GM04503 (cell line): ENCODE measurements around the gene ARSI.

Experiments used
- DNase-seq: peaks from one replicate; pipeline ENCODE4 v3.0.0-alpha.2; 2012; ENCODE audit warnings: low read depth

The ARSI gene

DNA sequence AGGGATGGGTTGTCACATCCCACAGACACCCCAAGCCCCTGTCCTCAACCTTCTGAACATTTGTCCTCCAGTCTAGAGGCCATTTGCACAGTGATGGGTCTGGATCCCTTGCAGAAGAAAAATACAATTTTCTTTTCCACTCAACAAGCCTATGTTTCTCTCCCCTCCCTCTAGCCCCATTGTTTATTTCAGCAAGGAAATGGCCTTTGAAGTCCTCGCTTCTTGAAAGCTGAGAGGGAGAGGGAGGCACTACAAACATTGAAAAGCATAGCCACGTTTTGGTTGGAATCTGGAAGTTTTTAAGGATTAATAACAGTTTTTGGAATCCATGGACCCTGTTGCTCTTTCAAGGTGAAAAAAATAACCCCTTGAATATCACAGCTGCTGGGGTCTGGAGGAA, 24.0 kb upstream of the ARSI start:
- DNase-seq, result no peak

DNA sequence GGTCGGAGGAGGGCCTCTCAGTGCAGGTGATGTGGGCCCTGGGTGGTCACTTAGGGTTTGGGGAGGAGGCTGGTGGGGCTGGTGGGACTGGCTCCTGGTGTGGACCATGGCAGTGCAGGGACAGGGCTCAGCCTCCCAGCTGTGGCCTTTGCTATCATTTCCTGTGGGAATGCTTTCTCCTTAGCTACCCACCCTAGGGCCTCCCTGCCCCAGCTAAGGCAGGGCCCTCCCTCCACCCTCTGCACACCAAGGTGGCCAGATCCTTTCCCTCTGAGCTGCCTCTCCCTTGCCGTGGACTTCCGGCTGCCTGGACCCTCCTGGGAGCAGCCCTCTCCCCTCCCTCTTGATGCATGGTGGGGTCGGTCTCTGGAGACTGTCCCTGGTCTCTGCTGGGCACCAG, 22.7 kb upstream of the ARSI start:
- no peak for DNase-seq

DNA sequence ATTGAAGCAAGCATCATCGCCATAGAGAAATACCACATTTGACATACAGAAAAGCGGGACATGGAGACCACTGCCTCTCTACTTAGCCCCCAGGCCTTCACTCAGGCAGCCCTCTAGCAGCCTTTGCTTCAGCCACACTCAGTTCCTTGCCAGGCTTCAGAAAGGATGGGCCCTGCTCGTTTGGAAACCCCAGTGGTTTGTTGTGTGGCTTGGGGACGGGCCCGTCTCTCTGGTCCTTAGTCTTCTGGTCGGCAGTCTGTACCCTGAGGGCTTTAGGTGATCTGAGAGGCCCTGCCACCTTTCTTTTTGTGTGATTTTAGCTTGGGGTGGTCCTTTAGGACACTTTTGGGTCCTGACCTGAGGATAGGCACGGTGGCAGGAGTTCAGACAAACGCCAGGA, 21.1 kb upstream of the ARSI start:
- DNase-seq, result no peak

DNA sequence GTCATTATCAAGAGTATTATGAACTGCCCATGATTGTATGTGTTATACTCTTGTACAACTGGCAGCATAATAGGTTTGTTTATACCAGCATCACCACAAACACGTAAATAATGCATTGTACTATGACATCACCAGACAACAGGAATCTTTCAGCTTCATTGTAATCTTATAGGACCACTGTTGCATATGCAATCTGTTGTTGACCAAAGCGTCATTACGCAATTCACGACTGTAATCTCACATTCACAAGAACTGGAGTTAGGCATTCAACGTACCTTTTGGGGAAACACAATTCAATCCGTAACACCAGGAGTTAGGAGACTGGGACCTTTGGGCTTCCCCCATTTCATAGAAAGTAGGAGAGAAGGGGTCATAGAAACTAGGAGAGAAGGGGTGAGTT, 20.4 kb upstream of the ARSI start:
- no peak for DNase-seq

DNA sequence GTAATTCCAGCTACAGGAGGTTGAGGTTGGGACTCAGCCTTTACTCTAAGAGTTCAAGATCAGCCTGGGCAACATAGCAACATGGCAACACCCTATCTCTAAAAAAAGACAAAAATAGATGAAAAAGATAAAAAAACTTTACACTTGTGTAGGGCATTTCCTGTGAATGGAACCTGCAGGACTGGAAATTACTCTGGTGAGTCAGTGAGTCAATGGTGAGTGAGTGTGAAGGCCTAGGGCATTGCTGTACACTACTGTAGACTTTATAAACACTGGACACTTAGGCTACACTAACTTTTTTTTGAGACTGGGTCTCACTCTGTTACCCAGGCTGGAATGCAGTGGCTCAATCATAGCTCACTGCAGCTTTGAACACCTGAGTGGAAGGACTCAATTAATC, 19.5 kb upstream of the ARSI start:
- DNase-seq, result no peak

DNA sequence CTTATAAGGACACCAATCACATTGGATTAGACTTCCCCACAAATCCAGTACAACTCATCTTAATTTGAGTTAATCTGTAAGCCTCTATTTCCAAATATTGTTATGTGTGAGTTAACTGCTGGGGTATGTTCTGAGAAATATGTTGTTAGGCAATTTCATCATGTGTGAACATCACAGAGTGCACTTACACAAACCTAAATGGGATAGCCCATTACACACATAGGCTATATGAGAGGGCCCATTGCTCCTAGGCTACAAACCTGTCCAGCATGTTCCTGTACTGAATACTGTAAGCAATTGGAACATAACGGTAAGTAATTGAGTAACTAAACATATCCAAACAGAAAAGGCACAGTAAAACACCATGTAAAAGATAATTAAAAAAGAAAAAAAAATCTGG, 19.1 kb upstream of the ARSI start:
- no peak for DNase-seq

DNA sequence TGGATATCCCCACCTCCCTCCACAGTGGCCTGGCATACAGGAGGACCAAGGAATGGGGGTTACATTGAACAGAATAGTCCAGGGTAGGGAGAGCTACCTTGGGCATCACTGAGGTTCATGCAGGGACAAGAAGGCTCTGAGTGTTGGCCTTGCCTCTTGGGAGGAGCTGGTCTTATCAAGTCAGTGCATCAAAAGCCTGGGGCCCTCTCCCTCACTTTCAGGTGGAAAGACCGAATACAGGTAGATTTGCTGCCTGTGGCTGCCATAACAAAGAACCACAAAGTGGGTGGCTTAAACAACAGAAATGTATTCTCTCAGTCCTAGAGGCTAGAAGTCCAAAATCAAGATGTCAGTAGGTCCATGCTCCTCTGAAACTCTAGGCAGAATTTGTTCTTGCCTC, 18.5 kb upstream of the ARSI start:
- no peak for DNase-seq

DNA sequence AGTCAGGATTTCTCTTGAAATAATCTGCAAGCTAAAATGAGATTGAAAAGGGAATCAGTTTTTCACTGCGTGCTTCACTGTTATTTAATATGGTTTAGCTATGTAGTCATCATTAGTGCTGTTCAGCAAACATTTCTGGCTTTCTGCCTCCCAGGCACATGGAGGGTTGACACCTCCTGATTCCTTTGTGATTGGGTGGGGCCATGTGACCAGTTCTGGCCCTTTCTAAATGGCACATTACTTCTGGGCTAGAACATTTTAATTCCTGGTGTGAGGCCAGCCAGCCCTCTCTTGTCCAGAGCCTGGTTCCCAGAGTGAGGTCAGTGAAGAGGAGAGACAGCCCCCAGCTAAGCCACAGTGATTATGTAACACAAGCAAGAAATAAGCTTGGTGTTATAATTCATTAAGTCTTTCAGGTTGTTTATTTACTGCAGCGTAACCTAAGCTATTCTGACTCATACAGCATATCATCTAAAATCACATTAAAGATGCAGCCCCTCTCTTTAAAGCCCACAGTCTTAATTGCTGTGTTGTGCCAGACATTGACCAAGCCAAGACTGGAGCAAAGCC, 17.4 kb upstream of the ARSI start:
- peak; percentile 95 for DNase-seq

DNA sequence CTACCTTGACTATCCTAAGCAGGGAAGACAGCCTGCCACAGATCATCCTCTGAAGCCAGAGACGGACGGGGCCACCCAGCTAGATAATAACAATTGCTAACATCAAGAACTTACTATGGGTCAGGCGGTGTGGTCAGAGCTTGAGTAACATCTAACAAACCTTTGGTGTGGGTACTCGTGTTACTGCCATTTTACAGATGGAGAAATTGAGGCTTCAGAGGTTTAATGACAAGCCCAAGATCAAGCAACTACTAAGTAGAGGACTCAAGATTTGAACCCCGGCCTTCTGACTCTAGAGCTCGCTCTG, 16.7 kb upstream of the ARSI start:
- DNase-seq, result no peak

DNA sequence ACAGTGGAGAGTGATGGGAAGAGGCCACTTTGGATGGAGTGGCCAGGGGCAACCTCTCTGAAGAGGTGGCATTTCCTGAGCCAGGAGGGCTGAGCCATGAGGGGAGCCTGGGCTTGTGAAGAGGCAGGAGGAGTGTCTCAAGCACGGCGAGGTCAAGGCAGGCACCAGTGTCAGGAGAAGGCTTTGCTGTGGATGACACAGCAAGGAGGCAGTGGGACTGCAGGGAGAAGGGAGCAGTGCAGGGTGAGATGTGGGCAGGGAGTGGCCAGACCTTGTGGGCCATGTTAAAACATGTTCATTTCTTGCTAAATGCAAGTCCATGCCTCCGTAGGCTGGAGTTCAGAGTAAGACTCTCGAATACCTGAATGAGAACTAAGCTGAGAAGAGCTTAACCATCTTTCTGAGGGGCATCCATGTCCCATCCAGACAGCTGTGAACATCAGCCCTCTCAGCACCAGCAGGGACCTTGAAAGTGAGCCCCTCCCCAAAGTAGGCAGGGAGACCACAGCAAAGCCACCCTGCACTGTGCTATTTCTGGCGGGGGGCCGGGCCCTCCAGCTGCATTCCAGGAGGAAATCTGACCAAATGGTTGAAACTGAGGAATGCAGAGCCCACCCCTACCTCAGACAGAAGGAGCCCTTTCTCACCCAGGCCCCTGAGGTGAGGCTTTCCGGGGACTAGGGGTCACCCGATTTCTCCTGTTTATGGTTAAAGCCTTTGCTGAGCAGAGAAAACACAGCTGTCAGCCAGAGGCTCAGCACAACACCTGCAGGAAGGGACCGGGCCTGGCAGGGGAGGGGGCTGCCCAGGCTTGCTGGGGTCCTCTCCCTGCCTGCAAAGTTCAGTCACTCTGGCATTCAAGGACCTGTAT, 16.1 kb upstream of the ARSI start:
- no peak for DNase-seq

DNA sequence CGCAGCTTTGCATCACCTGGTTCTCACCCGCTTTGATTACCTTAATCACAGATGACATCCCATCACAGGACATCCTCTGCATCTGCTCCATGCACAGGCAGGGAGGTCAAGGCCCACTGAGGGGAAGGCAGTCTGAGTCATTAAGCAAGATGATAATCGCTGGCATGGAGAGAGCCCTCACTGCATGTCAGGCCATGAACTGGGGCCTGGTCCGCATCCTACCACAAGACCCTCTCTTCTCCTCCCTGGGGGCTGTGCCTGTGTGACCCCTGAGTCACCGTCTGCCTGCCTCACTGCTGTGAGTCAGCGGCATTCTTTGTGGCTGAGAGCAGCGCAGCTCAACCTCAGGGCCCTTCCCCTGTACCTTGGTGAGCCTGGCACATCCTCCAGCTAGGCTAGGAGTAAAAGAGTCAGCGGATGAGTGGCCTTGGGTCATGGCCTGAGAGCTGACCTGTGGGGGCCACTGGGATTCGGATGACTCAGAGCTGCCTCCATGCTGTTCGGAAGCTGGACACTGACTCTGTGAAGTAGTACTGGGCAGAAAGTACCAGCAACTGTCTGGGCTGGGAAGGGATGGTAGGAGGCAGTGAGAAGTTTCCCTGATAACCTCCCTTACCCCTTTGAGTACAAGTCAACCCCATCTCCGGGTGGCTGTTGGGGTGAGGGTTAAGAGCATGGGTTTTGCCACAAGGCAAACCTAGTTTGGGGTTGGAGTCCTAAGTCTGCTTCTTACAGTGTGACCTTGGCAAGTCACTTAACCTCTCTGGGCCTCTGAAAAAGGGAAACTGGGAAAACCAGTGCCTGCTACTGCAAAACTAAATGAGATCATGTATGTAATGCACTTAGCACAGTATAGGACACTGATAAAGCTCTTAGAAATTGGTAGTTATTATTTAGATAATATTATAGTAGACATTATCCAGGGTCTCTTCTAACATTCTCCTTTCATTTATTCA, 14.6 kb upstream of the ARSI start:
- peak; percentile 87 for DNase-seq

DNA sequence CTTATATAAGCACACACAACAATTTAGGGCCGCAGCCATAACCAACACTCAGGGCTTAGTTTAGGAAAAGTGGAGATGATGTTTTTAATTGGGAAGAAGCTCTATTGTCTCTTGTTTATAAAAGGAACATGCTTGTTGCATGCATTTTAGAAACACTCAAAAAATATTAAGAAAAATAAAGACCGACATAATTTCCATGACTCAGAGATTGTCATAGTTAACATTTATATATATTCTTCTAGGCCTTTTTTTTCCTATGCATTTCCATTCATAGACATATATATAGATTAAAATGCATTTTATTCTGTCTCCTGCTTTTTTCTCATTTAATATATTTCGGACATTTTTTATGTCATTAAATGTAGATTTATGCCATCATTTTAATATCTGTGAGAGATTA, 13.6 kb upstream of the ARSI start:
- DNase-seq, result no peak

DNA sequence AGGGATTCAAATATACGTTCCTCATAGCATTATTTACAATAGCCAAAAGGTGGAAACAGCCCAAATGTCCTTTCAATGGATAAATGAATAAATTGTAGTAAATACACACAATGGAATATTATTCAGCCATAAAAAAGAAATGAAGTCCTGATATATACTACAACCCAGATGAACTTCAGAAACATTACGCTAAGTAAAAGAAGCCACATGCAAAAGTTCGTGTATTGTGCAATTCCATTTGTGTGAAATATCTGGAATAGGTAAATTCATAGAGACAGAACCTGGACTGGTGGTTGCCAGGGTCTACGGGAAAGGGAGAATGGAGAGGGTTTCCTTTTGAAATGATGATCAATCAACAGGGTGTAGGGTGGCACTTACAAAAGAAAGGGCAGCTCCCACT, 12.5 kb upstream of the ARSI start:
- DNase-seq, result no peak

DNA sequence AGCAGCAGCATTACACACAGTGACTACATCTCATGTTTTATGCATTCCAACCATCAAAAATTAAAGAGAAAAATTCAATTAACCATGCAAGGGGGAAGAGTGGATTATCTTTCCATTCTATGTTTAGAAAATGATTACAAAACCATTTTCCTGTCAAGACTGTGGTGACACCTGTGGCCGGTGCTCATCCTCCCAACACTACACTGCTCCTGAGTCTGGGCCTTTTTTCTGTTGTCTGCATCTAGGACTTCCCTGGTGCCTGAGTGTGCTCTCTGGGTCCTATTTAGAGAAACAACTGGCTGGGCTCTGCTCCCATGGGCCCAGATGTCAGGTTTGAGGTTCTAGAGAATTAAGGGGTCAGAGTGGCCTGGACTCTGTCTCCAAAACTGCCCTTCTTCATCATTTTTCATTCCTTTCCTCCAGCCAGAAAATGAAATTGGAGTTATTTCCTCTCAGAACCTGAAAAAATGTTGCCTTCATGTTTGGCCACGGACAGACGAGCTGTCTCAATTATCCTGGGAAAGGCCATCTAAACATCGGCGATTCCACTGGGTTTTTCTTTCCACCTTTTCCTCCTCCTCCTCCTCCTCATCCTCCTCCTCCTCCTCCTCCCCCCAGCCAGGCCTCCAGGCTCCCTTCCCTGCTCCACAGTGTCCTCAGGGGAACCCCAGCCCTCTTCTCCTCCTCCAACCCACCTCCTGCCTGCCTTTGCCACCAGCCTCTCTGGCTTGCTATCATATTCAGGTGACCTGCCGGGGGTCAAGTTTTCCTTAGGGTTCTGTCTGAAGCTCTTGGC, 11.4 kb upstream of the ARSI start:
- DNase-seq, result no peak

DNA sequence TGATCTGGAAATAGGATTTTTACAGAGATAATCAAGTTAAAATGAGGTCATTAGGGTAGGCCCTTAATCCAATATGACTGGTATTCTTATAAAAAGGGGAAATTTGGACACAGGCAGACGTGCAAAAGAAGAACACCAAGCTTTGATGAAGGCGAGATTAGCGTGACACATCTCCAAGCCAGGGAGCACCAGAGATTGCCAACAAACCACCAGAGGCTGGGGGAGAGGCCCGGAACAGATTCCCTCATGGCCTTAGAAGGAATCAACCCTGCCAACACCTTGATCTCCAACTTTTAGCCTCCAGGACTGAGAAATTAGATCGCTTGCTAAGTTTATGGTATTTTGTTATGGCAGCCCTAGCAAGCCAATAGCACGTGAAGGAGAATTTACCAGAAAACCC, 10.8 kb upstream of the ARSI start:
- no peak for DNase-seq

DNA sequence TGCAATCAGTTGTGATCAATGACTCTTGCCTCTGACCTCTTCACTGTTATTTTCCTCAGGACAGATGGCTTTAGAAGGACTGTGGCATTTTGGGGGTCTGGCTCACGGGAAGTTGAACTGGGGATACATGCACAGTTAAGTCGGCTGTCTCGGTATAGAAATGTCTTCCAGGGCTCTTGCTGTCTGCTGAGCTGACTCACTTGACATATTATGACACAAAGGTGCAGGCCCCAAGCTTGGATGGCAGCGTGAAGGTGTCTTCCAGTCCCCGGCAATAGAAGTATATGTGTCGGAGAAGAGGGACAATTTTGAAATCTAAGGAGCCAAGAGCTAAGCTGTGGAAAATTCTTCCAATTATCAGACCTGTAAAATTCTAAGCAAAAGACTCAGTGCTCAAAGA, 9.8 kb upstream of the ARSI start:
- DNase-seq, result no peak

DNA sequence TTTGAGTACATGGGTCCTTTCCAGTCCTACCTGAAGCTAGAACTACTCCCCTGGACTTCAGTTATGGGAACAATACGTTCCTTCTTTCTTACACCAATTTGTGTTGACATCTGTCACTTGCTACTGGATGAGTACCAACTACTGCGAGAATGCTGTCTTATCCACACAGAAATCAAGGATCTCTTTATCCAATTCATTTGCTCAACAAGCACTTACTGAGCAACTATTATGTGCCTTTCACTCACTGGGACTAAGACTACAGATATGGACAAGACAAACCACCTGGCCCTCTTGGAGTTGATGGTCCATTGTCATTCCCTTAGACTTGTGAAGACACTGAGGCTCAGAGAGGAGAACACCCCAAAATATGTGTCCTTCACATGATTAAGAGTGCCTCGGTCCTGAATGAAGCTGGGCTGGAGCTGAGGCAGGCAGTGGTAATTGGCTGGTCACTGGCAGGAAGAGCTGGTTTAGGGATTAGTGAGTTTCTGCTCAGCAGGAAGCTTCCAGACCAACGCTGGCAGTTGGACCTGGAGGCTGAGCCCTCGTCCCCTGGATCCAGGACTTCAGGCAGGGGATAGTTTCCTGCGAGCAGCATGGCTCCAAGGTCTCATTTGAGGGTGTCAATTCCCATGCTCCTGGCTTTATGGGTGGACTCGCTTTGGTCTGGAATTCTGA, 8.4 kb upstream of the ARSI start:
- DNase-seq, result no peak

DNA sequence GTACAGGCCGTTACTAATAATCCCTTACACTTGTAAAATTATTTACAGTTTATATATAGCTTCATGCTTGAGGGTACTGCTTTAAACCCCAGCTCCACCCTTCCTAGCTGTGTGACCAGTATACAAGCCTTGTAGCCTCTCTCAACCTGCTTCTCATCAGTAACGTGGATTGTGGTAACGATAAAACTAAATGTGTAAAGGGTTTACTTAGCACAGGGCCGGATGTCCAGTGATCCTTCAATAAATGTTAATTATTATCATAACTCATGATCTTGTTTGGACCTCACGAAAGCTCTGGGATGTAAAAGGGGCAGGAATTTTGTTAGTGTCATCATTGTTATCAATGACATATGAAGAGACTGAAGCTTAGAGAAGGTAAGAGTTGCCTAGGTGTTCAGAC, 7.5 kb upstream of the ARSI start:
- no peak for DNase-seq

DNA sequence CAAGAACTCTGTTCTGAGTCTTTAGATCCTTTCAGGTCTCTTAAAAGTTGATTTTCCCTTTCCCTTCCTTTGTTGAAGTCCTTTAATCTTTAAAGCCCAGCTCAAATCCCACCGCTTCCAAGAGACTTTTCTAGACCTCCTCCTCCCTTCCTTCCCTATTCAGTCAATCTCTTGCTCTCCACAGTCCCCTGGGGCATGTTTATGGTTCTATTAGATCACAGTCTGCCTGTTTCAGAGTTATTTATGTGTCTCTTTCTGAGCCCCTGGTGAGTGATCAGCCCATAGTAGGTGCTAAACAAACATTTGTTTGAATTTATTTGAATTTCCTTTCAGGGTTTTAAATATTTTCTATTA, 7.2 kb upstream of the ARSI start:
- DNase-seq, result no peak

DNA sequence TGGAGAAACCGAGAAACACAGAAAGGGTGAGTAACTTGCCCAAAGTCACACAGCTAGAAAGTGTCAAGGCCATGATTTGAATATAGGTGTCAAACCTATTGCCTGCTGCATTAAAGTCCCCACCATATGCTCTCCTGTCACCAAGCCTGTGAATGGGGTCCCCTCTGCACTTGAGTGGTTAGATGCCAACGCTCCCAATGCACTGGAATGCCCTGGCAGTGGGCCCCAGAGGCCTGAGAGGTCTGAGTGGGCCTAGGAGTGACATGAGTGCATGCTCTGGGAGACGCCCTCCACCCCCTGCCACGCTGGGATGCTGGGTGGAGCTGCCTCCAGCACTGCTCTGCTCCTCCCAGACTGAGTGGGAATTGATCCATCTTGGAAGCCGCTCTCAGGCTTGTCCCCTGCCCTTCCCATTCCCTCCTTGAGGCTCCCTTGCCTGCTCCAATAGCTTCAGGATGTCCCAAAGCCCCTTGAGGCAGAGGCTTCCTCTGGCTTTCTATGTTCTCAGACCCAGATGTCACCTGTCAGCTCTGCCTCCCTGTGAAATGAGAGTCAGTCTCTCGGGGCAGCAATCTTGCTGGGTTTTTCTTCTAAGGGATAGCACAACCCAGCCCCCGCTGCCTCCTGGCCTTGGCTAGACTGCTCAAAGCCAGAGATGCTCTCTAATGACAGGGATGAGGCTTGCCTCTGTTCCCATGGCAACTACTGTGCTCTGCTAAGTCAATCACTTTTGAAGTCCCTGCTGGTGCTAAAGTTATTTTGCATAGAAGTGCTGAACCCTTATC, 6.6 kb upstream of the ARSI start:
- no peak for DNase-seq
